NB4 (cell line): Measurements from ENCODE around the gene ACO2.

Source experiments
- DNase-seq: peaks from one replicate; pipeline ENCODE4 v3.0.0; 2010; ENCODE audit warnings: low read depth
- H3K4me3 ChIP-seq: one replicate; pipeline ENCODE4 v1.5.1; 2011; ENCODE audit warnings: mild to moderate bottlenecking, low read depth, low read length, moderate library complexity
- CTCF ChIP-seq: IDR thresholded peaks from one replicate; pipeline ENCODE4 v1.5.1; 2012; ENCODE audit warnings: low read depth, low read length
- MAX ChIP-seq: IDR thresholded peaks from 2 replicates; pipeline ENCODE4 v1.6.1; 2011; ENCODE audit warnings: low read depth, low read length
- MYC ChIP-seq: IDR thresholded peaks from 2 replicates; pipeline ENCODE4 v1.6.1; 2011; ENCODE audit warnings: low read depth, low read length
- POLR2A ChIP-seq: IDR thresholded peaks from 2 replicates; pipeline ENCODE4 v1.6.1; 2011; ENCODE audit warnings: mild to moderate bottlenecking; ENCODE audit not compliant: insufficient read length; ENCODE audit errors: extremely low read depth

ACO2 gene

GRCh38 chr22:41488076-41488475 is 19.2 kb downstream of the ACO2 start:
- H3K4me3 ChIP-seq = no peak overlapping the region
- no peak for TF ChIP-seq POLR2A
- no peak for TF ChIP-seq MYC
- no peak for TF ChIP-seq MAX
- TF ChIP-seq CTCF = no peak
- no peak for DNase-seq

- H3K4me3 ChIP-seq = no peak overlapping the region
- TF ChIP-seq MAX (no peak), MYC (no peak), POLR2A (no peak), CTCF (no peak)
- no peak for DNase-seq
Observed at GRCh38 chr22:41488596-41489385, 19.9 kb downstream of the ACO2 start.

GRCh38 chr22:41491374-41492100 is 22.6 kb downstream of the ACO2 start:
- no peak for DNase-seq
- TF ChIP-seq MYC (no peak), CTCF (no peak), POLR2A (no peak), MAX (no peak)
- no peak overlapping the region for H3K4me3 ChIP-seq

- no peak overlapping the region for H3K4me3 ChIP-seq
- no peak for TF ChIP-seq MAX
- no peak for TF ChIP-seq CTCF
- TF ChIP-seq POLR2A = no peak
- TF ChIP-seq MYC = no peak
- DNase-seq = no peak
Observed at GRCh38 chr22:41498303-41498835, 29.5 kb downstream of the ACO2 start.

GRCh38 chr22:41499624-41500280 is 30.8 kb downstream of the ACO2 start:
- DNase-seq = no peak
- TF ChIP-seq MAX = no peak
- no peak for TF ChIP-seq CTCF
- no peak for TF ChIP-seq POLR2A
- TF ChIP-seq MYC = no peak
- H3K4me3 ChIP-seq = no peak overlapping the region
